PC-9 (cell line): Measurements from ENCODE around the gene ATXN1. TPM values are rescaled to one million over a fixed set of nuclear protein-coding genes. Genes with fewer than 3 reads are reported as not detected.
A peak's percentile ranks its signal among the peaks of the same experiment; 100 is the strongest.
"Not testable (repeated sequence)": the region's sequence is repeated elsewhere in the genome, so short reads cannot be mapped to it uniquely, and the experiment has no call there.

Experiments
- BruUV-seq: library from RNA; stranded (reverse); fragments of 400-500 nt; replicated peaks from 2 replicates; lab custom pipeline; 2021; lab: Mats Ljungman, UMichigan
- CTCF ChIA-PET: fragments of 300-600 bp; sonication (Branson Sonifier 250); formaldehyde crosslinking; loops from one replicate; lab custom pipeline; 2022; ENCODE audit warnings: antibody characterized with exemption; lab: Charles Lee
- POLR2A ChIA-PET: fragments of 300-600 bp; sonication (Branson Sonifier 250); formaldehyde crosslinking; loops from one replicate; lab custom pipeline; 2022; ENCODE audit warnings: antibody characterized with exemption; ENCODE audit not compliant: unreplicated experiment; lab: Charles Lee
- DNase-seq, 2 experiments: peaks; one replicate each; pipeline versions ENCODE4 v3.0.0 to v3.0.0-alpha.2; 2015 to 2022; ENCODE audit warnings: mixed read lengths in 1 of 2
- H2AFZ ChIP-seq: fragments of 200-600 bp; sonication (generic); 2 replicates; pipeline ENCODE4 v1.8.1; 2017; ENCODE audit warnings: antibody characterized with exemption
- H3F3A ChIP-seq: fragments of 200-600 bp; sonication (generic); 2 replicates; pipeline ENCODE4 v1.8.1; 2017; ENCODE audit warnings: antibody characterized with exemption, mild to moderate bottlenecking, low read depth; ENCODE audit not compliant: insufficient read depth
- H3K27ac ChIP-seq: fragments of 200-600 bp; sonication (generic); 2 replicates; pipeline ENCODE4 v1.6.1; 2016; ENCODE audit warnings: mixed run types
- H3K27me3 ChIP-seq: fragments of 200-600 bp; sonication (generic); 2 replicates; pipeline ENCODE4 v1.6.1; 2016; ENCODE audit warnings: low read depth, mixed run types; ENCODE audit not compliant: insufficient read depth
- H3K36me3 ChIP-seq: fragments of 200-600 bp; sonication (generic); 2 replicates; pipeline ENCODE4 v1.6.1; 2016; ENCODE audit warnings: low read depth, mixed run types
- H3K4me1 ChIP-seq: fragments of 200-600 bp; sonication (generic); replicated peaks from 2 replicates; pipeline ENCODE4 v1.6.1; 2016; ENCODE audit warnings: mixed run types; ENCODE audit not compliant: insufficient read depth
- H3K4me2 ChIP-seq: fragments of 200-600 bp; sonication (generic); 2 replicates; pipeline ENCODE4 v1.6.1; 2017; ENCODE audit warnings: mixed run types
- H3K4me3 ChIP-seq: fragments of 200-600 bp; sonication (generic); 2 replicates; pipeline ENCODE4 v1.6.1; 2016; ENCODE audit warnings: mixed run types
- H3K79me2 ChIP-seq: fragments of 200-600 bp; sonication (generic); 2 replicates; pipeline ENCODE4 v1.6.1; 2017; ENCODE audit warnings: low read depth, mixed run types
- H3K9me2 ChIP-seq: fragments of 200-600 bp; sonication (generic); 2 replicates; pipeline ENCODE4 v1.8.1; 2017; ENCODE audit warnings: mild to moderate bottlenecking; ENCODE audit not compliant: insufficient read depth
- H3K9me3 ChIP-seq: fragments of 200-600 bp; sonication (generic); 2 replicates; pipeline ENCODE4 v1.8.1; 2016; ENCODE audit warnings: low read depth; ENCODE audit not compliant: insufficient read depth
- H4K20me1 ChIP-seq: fragments of 200-600 bp; sonication (generic); 2 replicates; pipeline ENCODE4 v1.8.1; 2017; ENCODE audit not compliant: insufficient read depth
- EZH2 ChIP-seq: fragments of 200-600 bp; sonication (generic); IDR thresholded peaks from 2 replicates; pipeline ENCODE4 v1.8.0; 2017; ENCODE audit warnings: antibody characterized with exemption, low read depth
- intact Hi-C: fragments of 100-400 bp; cut with micrococcal nuclease; formaldehyde crosslinking; loops from one replicate; pipeline ENCODE4 v1.10.0; 2022; ENCODE audit not compliant: unreplicated experiment
- total RNA-seq: library from RNA; stranded (reverse); gene quantifications from 2 replicates; pipeline ENCODE4 v1.2.3, GENCODE V29; 2021
- TF ChIP-seq, protein P1 (sequence below): fragments of 200-600 bp; sonication (generic); conservative IDR thresholded peaks from 2 replicates; pipeline ENCODE4 v1.6.1; 2017; ENCODE audit warnings: mixed run types, antibody characterized with exemption, mild to moderate bottlenecking, moderate library complexity

Gene ATXN1
- total RNA-seq, 1 experiment from 2014 or later, result 42.7 TPM

DNA sequence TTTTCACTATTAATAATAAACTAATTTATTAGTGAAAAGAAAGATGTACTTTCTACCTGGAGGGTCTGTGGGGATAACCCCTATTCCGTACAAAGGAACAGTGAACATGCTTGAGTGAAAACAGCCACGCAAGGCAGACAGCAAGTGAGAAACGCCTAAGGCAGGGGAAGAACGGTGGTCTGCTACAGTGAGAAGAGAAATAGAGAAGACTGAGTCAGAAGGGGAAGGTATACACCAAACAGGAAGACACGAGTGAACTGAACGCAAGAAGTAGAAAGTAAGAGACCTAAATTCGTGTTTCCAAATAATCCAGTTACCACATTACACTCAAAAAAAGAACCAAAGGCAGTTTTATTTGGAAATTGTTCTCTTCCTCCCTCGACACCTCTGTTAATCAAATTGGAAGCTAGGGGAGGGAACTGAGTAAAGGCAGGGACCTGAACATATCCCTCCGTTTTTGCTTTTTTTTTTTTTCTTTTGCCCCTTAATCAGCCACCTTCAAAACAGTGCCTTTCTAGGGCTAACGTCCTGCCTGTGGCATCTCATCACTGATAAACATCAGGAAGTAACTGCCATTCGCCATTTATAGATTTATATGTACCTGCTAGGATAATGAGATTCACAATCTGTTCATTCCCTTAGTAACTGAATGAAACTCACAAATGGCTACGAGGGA, 48.9 kb downstream of the ATXN1 start:
- H2AFZ ChIP-seq, result peak overlapping the region; percentile 24; the same call in 1 of the 2 replicates
- H3K27ac ChIP-seq, result peak overlapping the region; percentile 95
- H3K79me2 ChIP-seq, result peaks cover 20% of the 10 kb centered on the region; the same call in 1 of the 2 replicates
- H3K27me3 ChIP-seq, result no peaks in the 10 kb centered on the region
- TF ChIP-seq, protein P1, sequence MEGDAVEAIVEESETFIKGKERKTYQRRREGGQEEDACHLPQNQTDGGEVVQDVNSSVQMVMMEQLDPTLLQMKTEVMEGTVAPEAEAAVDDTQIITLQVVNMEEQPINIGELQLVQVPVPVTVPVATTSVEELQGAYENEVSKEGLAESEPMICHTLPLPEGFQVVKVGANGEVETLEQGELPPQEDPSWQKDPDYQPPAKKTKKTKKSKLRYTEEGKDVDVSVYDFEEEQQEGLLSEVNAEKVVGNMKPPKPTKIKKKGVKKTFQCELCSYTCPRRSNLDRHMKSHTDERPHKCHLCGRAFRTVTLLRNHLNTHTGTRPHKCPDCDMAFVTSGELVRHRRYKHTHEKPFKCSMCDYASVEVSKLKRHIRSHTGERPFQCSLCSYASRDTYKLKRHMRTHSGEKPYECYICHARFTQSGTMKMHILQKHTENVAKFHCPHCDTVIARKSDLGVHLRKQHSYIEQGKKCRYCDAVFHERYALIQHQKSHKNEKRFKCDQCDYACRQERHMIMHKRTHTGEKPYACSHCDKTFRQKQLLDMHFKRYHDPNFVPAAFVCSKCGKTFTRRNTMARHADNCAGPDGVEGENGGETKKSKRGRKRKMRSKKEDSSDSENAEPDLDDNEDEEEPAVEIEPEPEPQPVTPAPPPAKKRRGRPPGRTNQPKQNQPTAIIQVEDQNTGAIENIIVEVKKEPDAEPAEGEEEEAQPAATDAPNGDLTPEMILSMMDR, result no peak
- TF ChIP-seq EZH2, result no peak
- peaks cover 28% of the 10 kb centered on the region for H3F3A ChIP-seq
- H3K4me2 ChIP-seq, result peak overlapping the region; percentile 71
- POLR2A ChIA-PET, result no interaction called here
- intact Hi-C loops, result loop anchor here (2.0 to 5.0 kb wide), 3 partner anchors 40 to 380 kb away; no protein-coding TSS in a partner anchor
- CTCF ChIA-PET, result interaction anchor here (0.7 to 2.1 kb wide), 3 partner anchors 10 to 51 kb away, joined by 3 to 6 read pairs (median 5); no protein-coding TSS in a partner anchor
- H3K4me1 ChIP-seq, result peaks cover 33% of the 10 kb centered on the region
- H3K9me3 ChIP-seq, result no peaks in the 10 kb centered on the region
- no peaks in the 10 kb centered on the region for H3K36me3 ChIP-seq
- DNase-seq, result no peak
- H4K20me1 ChIP-seq, result no peaks in the 10 kb centered on the region
- H3K9me2 ChIP-seq, result no peaks in the 10 kb centered on the region
- peak overlapping the region; percentile 34; the same call in 1 of the 2 replicates for H3K4me3 ChIP-seq
- TSS peak; percentile 91 for BruUV-seq

- Histone ChIP-seq H3K79me2 (peaks cover 20% of the 10 kb centered on the region; the same call in 1 of the 2 replicates), H3K36me3 (no peaks in the 10 kb centered on the region), H2AFZ (no peak overlapping the region), H3K27me3 (no peaks in the 10 kb centered on the region), H4K20me1 (no peaks in the 10 kb centered on the region), H3F3A (peaks cover 28% of the 10 kb centered on the region), H3K9me2 (no peaks in the 10 kb centered on the region), H3K9me3 (no peaks in the 10 kb centered on the region), H3K4me1 (peaks cover 33% of the 10 kb centered on the region), H3K4me2 (peak overlapping the region; percentile 71), H3K27ac (peak overlapping the region; percentile 95), H3K4me3 (0 out of 2 replicates have a peak overlapping the region, but pooled peaks have one; percentile 34)
- POLR2A ChIA-PET, result no interaction called here
- CTCF ChIA-PET, result interaction anchor here (2.1 kb wide), 1 partner anchor 51 kb away, joined by 6 read pairs; no protein-coding TSS in a partner anchor
- TSS peak; percentile 29 for BruUV-seq
- DNase-seq, result peak; percentile 80 to 91
- intact Hi-C loops, result loop anchor here (1.0 to 5.0 kb wide), 5 partner anchors 39 to 379 kb away; no protein-coding TSS in a partner anchor
- TF ChIP-seq, protein P1, result peak; percentile 56
- no peak for TF ChIP-seq EZH2
Measured at GRCh38 chr6:16711546-16712254, 49.6 kb downstream of the ATXN1 start.

GRCh38 chr6:16706911-16707783, 54.1 kb downstream of the ATXN1 start:
- Histone ChIP-seq H3K9me2 (no peaks in the 10 kb centered on the region), H3K27ac (no peak overlapping the region), H3F3A (peaks cover 9% of the 10 kb centered on the region), H3K79me2 (peaks cover 18% of the 10 kb centered on the region; the same call in 1 of the 2 replicates), H3K4me1 (peaks cover 13% of the 10 kb centered on the region), H3K36me3 (no peaks in the 10 kb centered on the region), H3K4me3 (no peak overlapping the region), H3K27me3 (no peaks in the 10 kb centered on the region), H3K4me2 (no peak overlapping the region), H3K9me3 (no peaks in the 10 kb centered on the region), H4K20me1 (no peaks in the 10 kb centered on the region), H2AFZ (no peak overlapping the region)
- intact Hi-C loops, result no loop called here
- DNase-seq, result no peak
- no TSS peak for BruUV-seq
- TF ChIP-seq EZH2, result no peak
- TF ChIP-seq, protein P1, result no peak
- ChIA-PET CTCF (no interaction called here), POLR2A (interaction anchor here (0.6 kb wide), 1 partner anchor 19 kb away, joined by 3 read pairs; no protein-coding TSS in a partner anchor)

GRCh38 chr6:16706491-16706890, 54.8 kb downstream of the ATXN1 start:
- H3K9me2 ChIP-seq, H3F3A ChIP-seq, H3K4me3 ChIP-seq, H3K4me2 ChIP-seq, H3K36me3 ChIP-seq, H3K27me3 ChIP-seq, POLR2A ChIA-PET, CTCF ChIA-PET, H3K9me3 ChIP-seq, BruUV-seq, H3K4me1 ChIP-seq, H3K27ac ChIP-seq, intact Hi-C loops, DNase-seq, H2AFZ ChIP-seq, H4K20me1 ChIP-seq: not testable (repeated sequence)
- peaks cover 13% of the 10 kb centered on the region; the same call in 1 of the 2 replicates for H3K79me2 ChIP-seq
